Ramos (cell line): ENCODE data around the gene OR8H1.

Experiments used
- in situ Hi-C: fragments of 300-500 bp; cut with MboI; formaldehyde crosslinking; loops from one replicate; pipeline ENCODE4 v1.14.3; 2022; ENCODE audit warnings: low sequenced_read_pairs; ENCODE audit not compliant: unreplicated experiment

Gene OR8H1

GRCh38 chr11:56292154-56292553 is at the start of gene OR8H1:
Gene OR8H1 (minus strand): TSS chr11:56292254. CDS start chr11:56291062, 1,192 bp downstream.
- in situ Hi-C loops: no loop called here

GRCh38 chr11:56340289-56340688 is 48.2 kb upstream of the OR8H1 start:
- in situ Hi-C loops: no loop called here

- in situ Hi-C loops: no loop called here
Observed at GRCh38 chr11:56333156-56333555, 41.1 kb upstream of the OR8H1 start.

GRCh38 chr11:56331861-56332491 is 39.9 kb upstream of the OR8H1 start:
- in situ Hi-C loops: no loop called here

GRCh38 chr11:56314844-56315243 is 22.8 kb upstream of the OR8H1 start, which contains the start of gene OR8K3:
Gene OR8K3 (plus strand): TSS chr11:56315144. CDS start chr11:56318307, 3,163 bp downstream.
- in situ Hi-C loops: no loop called here

GRCh38 chr11:56307836-56308235 is 15.8 kb upstream of the OR8H1 start:
- in situ Hi-C loops: no loop called here

GRCh38 chr11:56296898-56297297 is 4.8 kb upstream of the OR8H1 start:
- in situ Hi-C loops: no loop called here

GRCh38 chr11:56273854-56274253 is 18.2 kb downstream of the OR8H1 start, which contains the start of gene OR5T1:
Gene OR5T1 (plus strand): TSS chr11:56274154. CDS start chr11:56275639, 1,485 bp downstream.
- in situ Hi-C loops: no loop called here

- in situ Hi-C loops: no loop called here
Observed at GRCh38 chr11:56271092-56271491, 21.0 kb downstream of the OR8H1 start.

GRCh38 chr11:56251954-56252353 is 40.1 kb downstream of the OR8H1 start, which contains the start of gene OR5T3:
Gene OR5T3 (plus strand): TSS chr11:56252254. CDS start chr11:56252254, 0 bp downstream.
- in situ Hi-C loops: no loop called here
